ENCODE results near the gene MYB. TPM values are rescaled to one million over a fixed set of nuclear protein-coding genes. Genes with fewer than 3 reads are reported as not detected.
A peak's percentile ranks its signal among the peaks of the same experiment; 100 is the strongest.
"Not testable (repeated sequence)": the region's sequence is repeated elsewhere in the genome, so short reads cannot be mapped to it uniquely, and the experiment has no call there.

The MYB gene
- total and polyA plus RNA-seq, 5 donors = 0.12 to 0.14 TPM; not detected in 3

- ATAC-seq (no peak), DNase-seq (no peak)
- H3K27ac ChIP-seq (ENCODE audit: low read length) = no peak overlapping the region
- no peaks in the 10 kb centered on the region for H3K4me1 ChIP-seq (ENCODE audit: control insufficient read depth, insufficient read depth, low read length)
- H3K9me3 ChIP-seq (ENCODE audit: control insufficient read depth, low read length) = no peaks in the 10 kb centered on the region
- no peaks in the 10 kb centered on the region for H3K27me3 ChIP-seq (ENCODE audit: control insufficient read depth, insufficient read depth)
- intact Hi-C loops (cut with DNase I) = no loop called here
- 79% methylated on average over 5 of the region's 5 CpGs for WGBS
- H3K4me3 ChIP-seq (ENCODE audit: low read length) = no peak overlapping the region
These were observed 33.2 kb upstream of the MYB start for GRCh38 chr6:135147637-135148592.

GRCh38 chr6:135148889-135149288, 32.2 kb upstream of the MYB start:
- WGBS = 67% methylated on average over 3 of the region's 3 CpGs
- no peak for ATAC-seq
- H3K27me3 ChIP-seq (ENCODE audit: control insufficient read depth, insufficient read depth) = no peaks in the 10 kb centered on the region
- no peaks in the 10 kb centered on the region for H3K4me1 ChIP-seq (ENCODE audit: control insufficient read depth, insufficient read depth, low read length)
- H3K9me3 ChIP-seq (ENCODE audit: control insufficient read depth, low read length) = no peaks in the 10 kb centered on the region
- H3K27ac ChIP-seq (ENCODE audit: low read length) = no peak overlapping the region
- no peak for DNase-seq
- no peak overlapping the region for H3K4me3 ChIP-seq (ENCODE audit: low read length)
- intact Hi-C loops (cut with DNase I) = no loop called here

GRCh38 chr6:135149376-135149775, 31.7 kb upstream of the MYB start:
- no peak overlapping the region for H3K4me3 ChIP-seq (ENCODE audit: low read length)
- H3K9me3 ChIP-seq (ENCODE audit: control insufficient read depth, low read length) = no peaks in the 10 kb centered on the region
- 61% methylated on average over 6 of the region's 6 CpGs for WGBS
- no peaks in the 10 kb centered on the region for H3K4me1 ChIP-seq (ENCODE audit: control insufficient read depth, insufficient read depth, low read length)
- no peaks in the 10 kb centered on the region for H3K27me3 ChIP-seq (ENCODE audit: control insufficient read depth, insufficient read depth)
- DNase-seq (no peak), ATAC-seq (no peak)
- no peak overlapping the region for H3K27ac ChIP-seq (ENCODE audit: low read length)
- intact Hi-C loops (cut with DNase I) = no loop called here

GRCh38 chr6:135150481-135150880, 30.6 kb upstream of the MYB start:
- ATAC-seq; H3K4me1 ChIP-seq (ENCODE audit: control insufficient read depth, insufficient read depth, low read length); DNase-seq; intact Hi-C loops (cut with DNase I); H3K27me3 ChIP-seq (ENCODE audit: control insufficient read depth, insufficient read depth); H3K27ac ChIP-seq (ENCODE audit: low read length); H3K4me3 ChIP-seq (ENCODE audit: low read length); H3K9me3 ChIP-seq (ENCODE audit: control insufficient read depth, low read length): not testable (repeated sequence)
- WGBS = 87% methylated on average over 2 of the region's 2 CpGs

- H3K27ac ChIP-seq (ENCODE audit: low read length); H3K4me1 ChIP-seq (ENCODE audit: control insufficient read depth, insufficient read depth, low read length); ATAC-seq; H3K9me3 ChIP-seq (ENCODE audit: control insufficient read depth, low read length); H3K27me3 ChIP-seq (ENCODE audit: control insufficient read depth, insufficient read depth); intact Hi-C loops (cut with DNase I); DNase-seq; H3K4me3 ChIP-seq (ENCODE audit: low read length): not testable (repeated sequence)
- WGBS = 91% methylated on average over 2 of the region's 2 CpGs
These were observed 27.0 kb upstream of the MYB start for GRCh38 chr6:135154125-135154524.

GRCh38 chr6:135158397-135158796, 22.7 kb upstream of the MYB start:
- Histone ChIP-seq H3K9me3 (ENCODE audit: control insufficient read depth, low read length) (no peaks in the 10 kb centered on the region), H3K27ac (ENCODE audit: low read length) (no peak overlapping the region), H3K4me3 (ENCODE audit: low read length) (no peak overlapping the region), H3K27me3 (ENCODE audit: control insufficient read depth, insufficient read depth) (peaks cover 3% of the 10 kb centered on the region), H3K4me1 (ENCODE audit: control insufficient read depth, insufficient read depth, low read length) (no peaks in the 10 kb centered on the region)
- DNase-seq (no peak), ATAC-seq (no peak)
- WGBS = 82% methylated on average over 4 of the region's 4 CpGs
- intact Hi-C loops (cut with DNase I) = no loop called here

GRCh38 chr6:135159531-135159930, 21.6 kb upstream of the MYB start:
- no peak overlapping the region for H3K27ac ChIP-seq (ENCODE audit: low read length)
- 67% methylated on average over 3 of the region's 3 CpGs for WGBS
- no peaks in the 10 kb centered on the region for H3K4me1 ChIP-seq (ENCODE audit: control insufficient read depth, insufficient read depth, low read length)
- H3K27me3 ChIP-seq (ENCODE audit: control insufficient read depth, insufficient read depth) = peaks cover 3% of the 10 kb centered on the region
- DNase-seq (no peak), ATAC-seq (no peak)
- intact Hi-C loops (cut with DNase I) = no loop called here
- H3K4me3 ChIP-seq (ENCODE audit: low read length) = no peak overlapping the region
- H3K9me3 ChIP-seq (ENCODE audit: control insufficient read depth, low read length) = no peaks in the 10 kb centered on the region

- 80% methylated on average over 3 of the region's 3 CpGs for WGBS
- H3K9me3 ChIP-seq (ENCODE audit: control insufficient read depth, low read length) = no peaks in the 10 kb centered on the region
- no peak for ATAC-seq
- H3K27me3 ChIP-seq (ENCODE audit: control insufficient read depth, insufficient read depth) = peaks cover 3% of the 10 kb centered on the region
- no peak overlapping the region for H3K4me3 ChIP-seq (ENCODE audit: low read length)
- DNase-seq = no peak
- no peaks in the 10 kb centered on the region for H3K4me1 ChIP-seq (ENCODE audit: control insufficient read depth, insufficient read depth, low read length)
- no peak overlapping the region for H3K27ac ChIP-seq (ENCODE audit: low read length)
- intact Hi-C loops (cut with DNase I) = no loop called here
These were observed 19.4 kb upstream of the MYB start for GRCh38 chr6:135161411-135162395.

- no peak for ATAC-seq
- H3K27me3 ChIP-seq (ENCODE audit: control insufficient read depth, insufficient read depth) = peaks cover 3% of the 10 kb centered on the region
- no peaks in the 10 kb centered on the region for H3K4me1 ChIP-seq (ENCODE audit: control insufficient read depth, insufficient read depth, low read length)
- no peak overlapping the region for H3K27ac ChIP-seq (ENCODE audit: low read length)
- peak; percentile 21 to 58 (median 58) for DNase-seq
- H3K9me3 ChIP-seq (ENCODE audit: control insufficient read depth, low read length) = no peaks in the 10 kb centered on the region
- intact Hi-C loops (cut with DNase I) = no loop called here
- 32% methylated on average over 10 of the region's 10 CpGs for WGBS
- no peak overlapping the region for H3K4me3 ChIP-seq (ENCODE audit: low read length)
These were observed 18.2 kb upstream of the MYB start for GRCh38 chr6:135162678-135163439.

- Histone ChIP-seq H3K27ac (ENCODE audit: low read length) (no peak overlapping the region), H3K4me1 (ENCODE audit: control insufficient read depth, insufficient read depth, low read length) (no peaks in the 10 kb centered on the region), H3K4me3 (ENCODE audit: low read length) (no peak overlapping the region), H3K9me3 (ENCODE audit: control insufficient read depth, low read length) (no peaks in the 10 kb centered on the region), H3K27me3 (ENCODE audit: control insufficient read depth, insufficient read depth) (peaks cover 3% of the 10 kb centered on the region)
- no peak for DNase-seq
- WGBS = 87% methylated on average over 3 of the region's 3 CpGs
- intact Hi-C loops (cut with DNase I) = no loop called here
- no peak for ATAC-seq
These were observed 17.7 kb upstream of the MYB start for GRCh38 chr6:135163440-135163738.
